Thymus (tissue), 11 donors: Measurements from ENCODE around the gene IRF2. TPM values are rescaled to one million over a fixed set of nuclear protein-coding genes. Genes with fewer than 3 reads are reported as not detected.

ENCODE experiments used
- DNase-seq, 9 donors: peaks; one replicate each; pipeline ENCODE4 v3.0.0-alpha.2; 2013; ENCODE audit warnings: low spot score in 9 of 9, low read depth in 6 of 9, missing footprints in 1 of 9
- H3K27ac ChIP-seq, 2 donors: one replicate each; pipeline ENCODE4 v1.5.1; 2013; ENCODE audit warnings: control low read depth in 1 of 2, low read depth in 1 of 2, low read length in 1 of 2, mild to moderate bottlenecking in 1 of 2, moderate library complexity in 1 of 2
- H3K27me3 ChIP-seq, 2 donors: one replicate each; pipeline ENCODE4 v1.5.1; 2013; ENCODE audit warnings: low read length in 1 of 2; ENCODE audit not compliant: control insufficient read depth in 2 of 2, insufficient read depth in 1 of 2
- H3K36me3 ChIP-seq, 2 donors: one replicate each; pipeline ENCODE4 v1.5.1; 2013; ENCODE audit warnings: low read length in 1 of 2, mild to moderate bottlenecking in 1 of 2, moderate library complexity in 1 of 2; ENCODE audit not compliant: control insufficient read depth in 2 of 2, insufficient read depth in 2 of 2
- H3K4me1 ChIP-seq, 2 donors: one replicate each; pipeline ENCODE4 v1.5.1; 2013; ENCODE audit warnings: low read length in 2 of 2; ENCODE audit not compliant: control insufficient read depth in 2 of 2, insufficient read depth in 2 of 2
- H3K4me3 ChIP-seq, 2 donors: one replicate each; pipeline ENCODE4 v1.5.1; 2013; ENCODE audit warnings: low read length in 2 of 2, control low read depth in 1 of 2, mild to moderate bottlenecking in 1 of 2
- H3K9me3 ChIP-seq, 2 donors: one replicate each; pipeline ENCODE4 v1.5.1; 2013; ENCODE audit warnings: low read length in 1 of 2, mild to moderate bottlenecking in 1 of 2; ENCODE audit not compliant: control insufficient read depth in 2 of 2, insufficient read depth in 1 of 2
- WGBS: extraction: QIAGEN DNeasy Blood & Tissue Kit; methylation state at CpG from one replicate; pipeline ENCODE4 v1.1.7; 2013; 5-methylcytosine and 5-hydroxymethylcytosine counted together
- polyA plus RNA-seq: library from polyadenylated mRNA; stranded (reverse); fragments of 200-250 nt; gene quantifications from one replicate; pipeline ENCODE4 v1.2.3, GENCODE V29; 2013
- total RNA-seq: library from RNA; stranded (reverse); fragments of 120-200 nt; gene quantifications from one replicate; pipeline ENCODE4 v1.2.4, GENCODE V29; 2013
- donor health status: healthy.

Gene IRF2
- total and polyA plus RNA-seq, 2 donors, result 39.2 to 42.2 TPM

DNA sequence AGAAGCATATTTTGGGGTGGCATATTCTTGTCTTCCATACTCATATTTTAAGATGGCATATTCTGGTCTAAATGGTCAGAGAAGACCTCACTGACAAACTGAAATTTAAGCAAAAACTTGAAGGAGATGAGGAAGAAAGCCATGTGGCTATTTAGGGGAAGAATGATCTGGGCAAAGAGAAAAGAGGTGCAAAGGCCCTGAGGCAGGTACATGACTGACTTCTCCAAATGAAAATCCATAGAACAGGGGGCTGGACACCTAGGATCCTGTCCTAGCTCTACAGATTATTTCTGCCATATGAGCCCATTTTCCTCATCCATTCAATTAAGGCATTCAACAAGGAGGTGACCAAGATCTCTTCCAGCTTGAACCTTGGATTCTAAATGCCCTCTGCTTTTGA, 105.6 kb downstream of the IRF2 start:
- peaks cover 0 to 3% of the 10 kb centered on the region in 2 donors for H3K4me1 ChIP-seq
- no peaks in the 10 kb centered on the region for H3K36me3 ChIP-seq
- no peak overlapping the region for H3K4me3 ChIP-seq
- H3K27ac ChIP-seq, result no peak overlapping the region
- no peaks in the 10 kb centered on the region for H3K27me3 ChIP-seq
- peaks cover 0 to 3% of the 10 kb centered on the region in 2 donors for H3K9me3 ChIP-seq
- DNase-seq, result no peak

DNA sequence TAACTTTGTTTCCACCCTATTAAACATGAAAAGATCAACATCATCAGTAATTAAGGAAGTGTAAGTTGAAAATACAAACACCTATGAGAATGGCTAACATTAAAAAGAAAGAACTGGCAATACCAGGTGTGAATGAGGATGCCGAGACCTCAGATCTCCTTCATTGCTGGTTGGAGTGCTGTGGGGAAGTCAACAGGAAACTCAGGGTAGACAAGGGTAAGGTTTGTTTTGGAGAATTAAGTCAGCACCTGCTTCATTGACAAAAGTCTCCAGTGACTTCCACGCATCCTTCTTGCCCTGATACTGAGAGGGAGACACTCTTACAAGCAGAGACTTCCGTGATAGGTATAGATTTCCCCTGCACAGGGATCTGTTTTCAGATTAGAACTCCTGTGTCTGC, 106.1 kb downstream of the IRF2 start:
- peaks cover 0 to 3% of the 10 kb centered on the region in 2 donors for H3K9me3 ChIP-seq
- H3K36me3 ChIP-seq, result no peaks in the 10 kb centered on the region
- no peak overlapping the region for H3K4me3 ChIP-seq
- 85% methylated on average over 3 of the region's 3 CpGs for WGBS
- H3K4me1 ChIP-seq, result peaks cover 0 to 3% of the 10 kb centered on the region in 2 donors
- no peak overlapping the region for H3K27ac ChIP-seq
- H3K27me3 ChIP-seq, result no peaks in the 10 kb centered on the region
- DNase-seq, result no peak

DNA sequence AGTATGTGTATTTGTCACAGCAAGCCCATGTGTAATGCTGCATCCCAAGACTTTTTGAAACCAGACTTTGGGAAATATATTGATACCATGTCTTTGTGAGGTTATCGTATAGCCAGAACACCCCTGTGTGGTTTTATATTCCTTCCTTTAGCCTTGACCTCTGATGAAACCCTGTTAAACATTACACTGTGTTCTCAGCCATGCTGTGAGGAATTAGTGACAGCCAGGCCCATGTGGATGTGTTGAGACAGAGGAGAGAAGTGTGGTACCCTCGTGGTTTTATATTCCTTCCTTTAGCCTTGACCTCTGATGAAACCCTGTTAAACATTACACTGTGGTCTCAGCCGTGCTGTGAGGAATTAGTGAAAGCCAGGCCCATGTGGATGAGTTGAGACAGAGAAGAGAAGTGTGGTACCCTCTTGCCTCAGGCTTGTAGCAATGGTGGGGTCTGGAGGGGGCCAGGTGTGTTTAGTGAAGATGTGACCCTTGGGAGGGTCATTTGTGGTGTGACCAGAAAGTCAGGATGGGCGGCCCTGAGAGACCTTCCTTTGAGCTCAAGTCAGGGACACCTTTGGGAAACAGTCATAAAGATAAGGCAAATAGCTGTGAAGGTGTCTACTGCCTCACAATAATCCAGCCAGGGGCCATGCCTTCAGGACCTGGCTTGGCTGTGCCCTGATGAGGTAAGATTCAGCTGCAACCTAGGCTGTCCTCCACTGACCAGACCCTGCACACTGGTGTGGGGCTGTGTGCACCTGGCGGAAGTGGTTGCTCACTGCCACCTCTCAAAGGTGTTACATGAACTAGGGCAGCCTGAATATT, 110.0 kb downstream of the IRF2 start:
- no peaks in the 10 kb centered on the region for H3K9me3 ChIP-seq
- 67% methylated on average over 5 of the region's 5 CpGs for WGBS
- no peaks in the 10 kb centered on the region for H3K4me1 ChIP-seq
- no peaks in the 10 kb centered on the region for H3K27me3 ChIP-seq
- H3K4me3 ChIP-seq, result no peak overlapping the region
- no peak for DNase-seq
- no peak overlapping the region for H3K27ac ChIP-seq
- no peaks in the 10 kb centered on the region for H3K36me3 ChIP-seq

DNA sequence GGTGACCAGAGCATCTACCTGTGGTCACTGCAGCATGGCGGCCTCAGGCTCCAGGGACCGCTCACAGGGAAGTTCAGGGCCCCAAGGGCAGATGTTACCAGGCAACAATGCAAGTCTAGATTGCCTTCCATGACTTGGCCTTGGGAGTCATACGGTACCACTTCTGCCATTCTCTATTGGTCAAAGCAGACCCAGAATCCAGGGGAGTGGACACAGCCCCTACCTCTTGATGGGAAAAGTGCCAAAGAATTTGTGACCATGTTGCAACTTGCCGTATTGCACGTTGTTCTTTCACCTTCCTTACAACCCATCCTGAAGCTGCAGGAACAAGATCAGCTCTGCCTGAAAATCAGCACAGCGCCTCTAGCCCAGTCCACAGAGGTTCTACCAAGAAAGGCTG, 111.1 kb downstream of the IRF2 start:
- Histone ChIP-seq H3K4me1 (no peaks in the 10 kb centered on the region), H3K4me3 (no peak overlapping the region), H3K36me3 (no peaks in the 10 kb centered on the region), H3K27me3 (no peaks in the 10 kb centered on the region), H3K27ac (no peak overlapping the region), H3K9me3 (no peaks in the 10 kb centered on the region)
- DNase-seq, result no peak
- WGBS, result 97% methylated on average over 6 of the region's 6 CpGs

DNA sequence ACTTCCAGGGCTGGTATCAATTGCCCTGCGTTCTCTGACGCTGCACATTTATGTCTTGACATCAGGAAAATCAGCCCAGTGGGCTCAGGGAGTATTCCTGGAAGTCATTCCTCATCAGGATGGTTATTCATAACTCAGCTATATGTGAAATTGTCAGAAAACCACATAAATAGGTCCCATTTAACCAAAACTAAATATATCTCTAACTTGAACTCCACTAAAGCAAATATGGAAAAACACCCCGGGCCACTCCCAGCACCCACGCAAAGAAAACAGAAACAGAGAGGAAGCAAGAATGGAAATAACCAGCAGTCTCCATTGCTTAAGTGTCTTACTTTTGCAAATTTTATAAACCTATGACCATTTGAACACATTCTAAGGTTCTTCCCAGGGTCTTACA, 112.0 kb downstream of the IRF2 start:
- H3K4me3 ChIP-seq, result no peak overlapping the region
- no peaks in the 10 kb centered on the region for H3K36me3 ChIP-seq
- DNase-seq, result no peak
- H3K27ac ChIP-seq, result no peak overlapping the region
- H3K4me1 ChIP-seq, result no peaks in the 10 kb centered on the region
- 93% methylated on average over 4 of the region's 4 CpGs for WGBS
- no peaks in the 10 kb centered on the region for H3K27me3 ChIP-seq
- no peaks in the 10 kb centered on the region for H3K9me3 ChIP-seq

DNA sequence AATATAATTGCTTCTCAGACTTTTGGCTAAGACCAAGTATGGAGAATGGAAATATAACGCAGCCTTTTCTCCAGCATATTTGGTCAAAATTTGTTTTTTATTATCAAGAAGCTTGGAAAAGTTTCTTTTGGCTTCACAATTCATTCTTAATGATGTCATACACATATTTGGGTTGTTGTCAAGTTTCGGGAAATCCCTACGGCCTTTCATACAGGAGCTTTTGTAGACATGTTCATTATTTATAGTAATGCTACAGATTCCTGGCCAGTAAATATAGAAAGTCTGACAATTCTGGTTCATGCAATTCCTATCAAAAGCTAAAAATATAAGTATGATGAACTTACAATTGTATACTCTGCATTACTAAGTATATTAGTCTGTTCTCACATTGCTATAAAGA, 112.9 kb downstream of the IRF2 start:
- H3K4me1 ChIP-seq, result no peaks in the 10 kb centered on the region
- no peak overlapping the region for H3K4me3 ChIP-seq
- 96% methylated on average over 3 of the region's 3 CpGs for WGBS
- peaks cover 0 to 5% of the 10 kb centered on the region in 2 donors for H3K9me3 ChIP-seq
- no peak overlapping the region for H3K27ac ChIP-seq
- no peaks in the 10 kb centered on the region for H3K36me3 ChIP-seq
- no peak for DNase-seq
- no peaks in the 10 kb centered on the region for H3K27me3 ChIP-seq

DNA sequence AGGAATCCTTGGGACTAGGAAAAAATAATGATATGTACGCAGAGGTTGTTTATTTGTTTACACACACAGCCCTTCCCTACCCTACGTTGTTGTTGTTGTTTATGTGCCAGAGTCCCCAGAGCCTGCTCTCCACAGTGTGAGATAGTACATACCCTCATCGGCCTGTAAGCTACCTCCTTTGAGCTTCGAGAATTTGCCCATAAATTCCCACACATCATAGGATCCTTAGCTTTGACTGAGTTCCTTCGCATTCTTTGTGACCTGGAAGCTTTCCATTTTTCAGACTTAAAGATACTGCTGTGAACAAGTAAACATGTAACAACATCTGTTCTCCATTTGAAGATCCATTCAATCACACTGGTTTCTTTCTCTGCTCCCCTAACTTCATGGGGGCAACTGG, 114.5 kb downstream of the IRF2 start:
- H3K27ac ChIP-seq, result no peak overlapping the region
- DNase-seq, result no peak
- H3K36me3 ChIP-seq, result no peaks in the 10 kb centered on the region
- H3K4me1 ChIP-seq, result peaks cover 5 to 8% of the 10 kb centered on the region in 2 donors
- H3K4me3 ChIP-seq, result no peak overlapping the region
- 96% methylated on average over 5 of the region's 5 CpGs for WGBS
- H3K9me3 ChIP-seq, result peaks cover 0 to 5% of the 10 kb centered on the region in 2 donors
- H3K27me3 ChIP-seq, result no peaks in the 10 kb centered on the region

DNA sequence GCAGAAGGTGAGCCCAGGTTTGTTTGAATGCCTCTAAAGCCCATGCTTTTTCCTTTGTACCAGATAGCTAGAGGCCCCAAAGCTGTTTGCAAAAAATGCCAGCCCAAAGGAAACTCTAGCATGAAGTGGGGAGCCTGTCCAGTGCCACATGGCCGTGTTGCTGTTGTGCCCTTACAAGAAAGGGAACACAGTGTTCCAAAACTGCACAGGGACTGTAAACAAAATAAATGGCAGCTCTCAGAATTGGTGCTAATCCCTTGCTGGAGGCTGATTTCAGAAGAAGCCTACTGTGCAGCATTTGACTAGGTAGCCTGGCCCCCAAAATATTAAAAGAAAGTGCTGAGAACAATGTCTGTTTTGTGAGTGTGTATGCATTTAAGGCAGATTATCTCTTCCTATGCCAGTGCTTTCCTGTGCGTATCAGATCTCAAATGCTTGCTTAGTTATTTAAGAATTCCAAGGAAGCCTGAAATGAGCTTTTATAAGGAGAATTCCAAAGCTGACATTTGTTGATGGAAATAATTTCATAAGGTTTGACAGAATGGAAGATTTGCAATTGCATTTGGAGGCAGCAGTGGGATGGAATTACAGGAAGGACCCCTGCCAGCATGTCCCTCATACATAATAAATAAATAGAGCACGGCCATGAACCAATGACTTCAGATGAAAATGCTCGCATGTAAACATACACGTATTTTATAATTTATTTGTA, 115.7 kb downstream of the IRF2 start:
- Histone ChIP-seq H3K27me3 (no peaks in the 10 kb centered on the region), H3K36me3 (no peaks in the 10 kb centered on the region), H3K27ac (no peak overlapping the region), H3K4me3 (no peak overlapping the region), H3K9me3 (peaks cover 0 to 5% of the 10 kb centered on the region in 2 donors), H3K4me1 (peaks cover 5 to 18% of the 10 kb centered on the region in 2 donors)
- WGBS, result 95% methylated on average over 5 of the region's 5 CpGs
- no peak for DNase-seq

DNA sequence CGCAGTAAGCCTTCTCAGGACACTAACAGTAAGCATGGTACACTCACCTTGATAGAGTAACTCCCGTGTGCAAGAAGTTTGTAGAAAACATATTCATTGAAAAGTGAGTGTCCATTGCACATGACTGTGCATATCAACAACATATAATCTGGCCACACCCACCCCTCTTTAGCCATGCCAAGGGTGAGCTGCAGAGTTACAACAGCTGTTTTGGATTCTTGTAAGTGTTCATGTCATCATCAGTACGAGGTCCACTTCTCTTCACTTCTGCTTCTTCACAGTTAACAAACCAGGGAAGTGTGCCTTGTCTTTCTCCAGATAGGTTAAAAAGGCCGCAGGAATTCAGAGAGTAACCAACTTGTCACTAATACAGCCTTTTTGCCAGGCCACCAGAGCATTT, 116.6 kb downstream of the IRF2 start:
- peaks cover 0 to 5% of the 10 kb centered on the region in 2 donors for H3K9me3 ChIP-seq
- no peaks in the 10 kb centered on the region for H3K27me3 ChIP-seq
- 95% methylated on average over 4 of the region's 4 CpGs for WGBS
- H3K4me1 ChIP-seq, result peaks cover 5 to 20% of the 10 kb centered on the region in 2 donors
- H3K4me3 ChIP-seq, result no peak overlapping the region
- H3K27ac ChIP-seq, result no peak overlapping the region
- no peak for DNase-seq
- no peaks in the 10 kb centered on the region for H3K36me3 ChIP-seq
